CD14-positive monocyte (primary cell): Measurements from ENCODE around the gene ZNF816. TPM values are rescaled to one million over a fixed set of nuclear protein-coding genes. Genes with fewer than 3 reads are reported as not detected.
"Not testable (repeated sequence)": the region's sequence is repeated elsewhere in the genome, so short reads cannot be mapped to it uniquely, and the experiment has no call there.

Experiments used
- DNase-seq, 3 donors: peaks; one replicate each; pipeline ENCODE4 v3.0.0-alpha.2; 2011 to 2022
- H2AFZ ChIP-seq: 2 replicates; pipeline ENCODE4 v1.6.0; 2012; ENCODE audit warnings: mild to moderate bottlenecking, low read depth, low read length, inconsistent platforms; ENCODE audit not compliant: insufficient read depth, poor library complexity, severe bottlenecking
- H3K27ac ChIP-seq, 2 donors: 1 replicate in 1 of 2; 2 replicates in 1 of 2; pipeline ENCODE4 v1.5.1; 2012 to 2013; ENCODE audit warnings: low read length in 2 of 2, control low read depth in 1 of 2, inconsistent platforms in 1 of 2, low read depth in 1 of 2, mild to moderate bottlenecking in 1 of 2
- H3K27me3 ChIP-seq, 2 donors: one replicate each; pipeline versions ENCODE4 v1.6.0 to v1.6.1; 2011 to 2013; ENCODE audit warnings: low read length in 2 of 2; ENCODE audit not compliant: control insufficient read depth in 2 of 2, insufficient read depth in 2 of 2
- H3K36me3 ChIP-seq, 2 donors: replicated peaks in 1 of 2; 1 replicate in 1 of 2; 2 replicates in 1 of 2; pipeline versions ENCODE4 v1.5.1 to v1.6.1; 2012 to 2013; ENCODE audit warnings: low read length in 2 of 2, control low read depth in 1 of 2, inconsistent platforms in 1 of 2, mild to moderate bottlenecking in 1 of 2; ENCODE audit not compliant: insufficient read depth in 2 of 2, control insufficient read depth in 1 of 2
- H3K4me1 ChIP-seq, 2 donors: 1 replicate in 1 of 2; 2 replicates in 1 of 2; pipeline versions ENCODE4 v1.5.1 to v1.6.1; 2012 to 2013; ENCODE audit warnings: low read length in 2 of 2, control low read depth in 1 of 2, inconsistent platforms in 1 of 2, mild to moderate bottlenecking in 1 of 2, moderate library complexity in 1 of 2; ENCODE audit not compliant: insufficient read depth in 2 of 2, control insufficient read depth in 1 of 2
- H3K4me2 ChIP-seq: replicated peaks from 2 replicates; pipeline ENCODE3; 2012; ENCODE audit warnings: low read length, moderate library complexity, mild to moderate bottlenecking; ENCODE audit not compliant: poor library complexity, severe bottlenecking; ENCODE audit errors: extremely low read depth
- H3K4me3 ChIP-seq, 3 experiments: fragments of 200-600 bp in 1 of 3; sonication (generic) in 1 of 3; replicated peaks in 1 of 3; 1 replicate in 2 of 3; 2 replicates in 1 of 3; pipeline ENCODE4 v1.5.1; 2011 to 2013; ENCODE audit warnings: low read length in 3 of 3, mild to moderate bottlenecking in 3 of 3, control low read depth in 2 of 3, low read depth in 2 of 3, inconsistent platforms in 1 of 3, moderate library complexity in 1 of 3
- H3K79me2 ChIP-seq: 2 replicates; pipeline ENCODE4 v1.6.0; 2012; ENCODE audit warnings: mild to moderate bottlenecking, control low read depth, inconsistent platforms, low read length, moderate library complexity; ENCODE audit not compliant: insufficient read depth
- H3K9ac ChIP-seq: 2 replicates; pipeline ENCODE4 v1.6.0; 2017; ENCODE audit warnings: low read length, mild to moderate bottlenecking; ENCODE audit not compliant: insufficient read depth, poor library complexity, severe bottlenecking
- H3K9me3 ChIP-seq, 2 donors: replicated peaks in 1 of 2; 1 replicate in 1 of 2; 2 replicates in 1 of 2; pipeline versions ENCODE4 v1.5.1 to v1.6.1; 2012 to 2013; ENCODE audit warnings: low read length in 2 of 2, control low read depth in 1 of 2; ENCODE audit not compliant: control insufficient read depth in 1 of 2, insufficient read depth in 1 of 2
- H4K20me1 ChIP-seq: 2 replicates; pipeline ENCODE4 v1.6.0; 2012; ENCODE audit warnings: mild to moderate bottlenecking, low read length, control low read depth, moderate library complexity; ENCODE audit not compliant: insufficient read depth
- H3K27ac Mint-ChIP-seq, 7 donors: one replicate each; pipeline ENCODE4 v1.8.0; 2020; ENCODE audit warnings: mild to moderate bottlenecking in 7 of 7, mixed read lengths in 7 of 7, moderate library complexity in 6 of 7, inconsistent platforms in 2 of 7
- H3K27me3 Mint-ChIP-seq, 3 donors: one replicate each; pipeline ENCODE4 v1.8.0; 2021 to 2022; ENCODE audit warnings: low read depth in 3 of 3, mild to moderate bottlenecking in 3 of 3, mixed read lengths in 3 of 3, moderate library complexity in 3 of 3, inconsistent platforms in 1 of 3
- H3K36me3 Mint-ChIP-seq, 2 donors: one replicate each; pipeline ENCODE4 v1.8.0; 2020; ENCODE audit warnings: mixed read lengths in 2 of 2, inconsistent platforms in 1 of 2, mild to moderate bottlenecking in 1 of 2
- H3K4me1 Mint-ChIP-seq: one replicate; pipeline ENCODE4 v1.8.0; 2020; ENCODE audit warnings: mild to moderate bottlenecking, mixed read lengths
- H3K4me3 Mint-ChIP-seq, 2 donors: one replicate each; pipeline ENCODE4 v1.8.0; 2020; ENCODE audit warnings: mild to moderate bottlenecking in 2 of 2, mixed read lengths in 2 of 2, moderate library complexity in 1 of 2
- H3K9me3 Mint-ChIP-seq, 7 donors: one replicate each; pipeline ENCODE4 v1.8.0; 2020 to 2022; ENCODE audit warnings: mixed read lengths in 7 of 7, mild to moderate bottlenecking in 6 of 7, moderate library complexity in 6 of 7, inconsistent platforms in 2 of 7
- WGBS: methylation state at CpG from one replicate; pipeline ENCODE4 v1.1.5; 2013; ENCODE audit warnings: missing lambda C conversion rate; ENCODE audit not compliant: insufficient coverage; 5-methylcytosine and 5-hydroxymethylcytosine counted together
- intact Hi-C, 2 donors: fragments of 100-400 bp; cut with micrococcal nuclease; formaldehyde crosslinking; loops; one replicate each; pipeline versions ENCODE4 v1.15.0 to v1.15.1; 2023
- polyA plus RNA-seq, 3 donors: library from polyadenylated mRNA; depleted of rRNA in 1 of 3; unstranded in 2 of 3; stranded (reverse) in 1 of 3; fragments of 300-500 nt in 2 of 3; fragments of >200 nt in 1 of 3; fragmentation: Illumina TruSeq in 2 of 3; gene quantifications; 1 replicate in 2 of 3; 2 replicates in 1 of 3; pipeline ENCODE4 v1.2.3, GENCODE V29; 2012 to 2021
- TF ChIP-seq, protein P1 (sequence below): fragments of 200-600 bp; IDR thresholded peaks from one replicate; pipeline ENCODE4 v1.8.0; 2022; ENCODE audit warnings: antibody characterized with exemption, mild to moderate bottlenecking

ZNF816 gene
- polyA plus RNA-seq, 3 donors = 1.4 to 4.3 (median 2.0) TPM

DNA sequence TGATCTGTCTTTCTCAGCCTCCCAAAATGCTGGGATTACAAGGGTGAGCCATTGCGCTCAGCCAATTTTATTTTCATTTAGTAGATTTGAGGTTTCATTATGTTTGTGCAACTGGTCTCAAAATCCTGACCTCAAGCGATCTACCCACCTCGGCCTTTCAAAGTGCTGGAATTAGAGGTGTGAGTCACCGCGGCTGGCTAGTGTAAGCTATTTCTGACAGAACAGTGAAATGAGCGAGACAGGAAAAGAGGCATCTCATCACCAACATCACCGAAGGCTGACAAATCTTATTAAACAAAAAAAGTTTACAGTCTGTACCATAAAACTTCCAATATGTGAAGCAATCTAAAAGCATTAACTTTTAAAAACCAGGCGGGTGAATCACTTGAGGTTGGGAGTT lies 27.2 kb downstream of the ZNF816 start:
- Mint-ChIP-seq H3K9me3 (peaks cover 0 to 42% (median 22%) of the 10 kb centered on the region in 7 donors), H3K36me3 (peaks cover 6 to 45% of the 10 kb centered on the region in 2 donors), H3K4me1 (peaks cover 42% of the 10 kb centered on the region), H3K27me3 (peaks cover 0 to 2% (median 0%) of the 10 kb centered on the region in 3 donors), H3K4me3 (no peak overlapping the region), H3K27ac (peak overlapping the region in 1 of 7 donors; percentile 60)
- H3K4me3 ChIP-seq = no peak overlapping the region
- intact Hi-C loops = no loop called here
- peaks cover 61% of the 10 kb centered on the region for H3K79me2 ChIP-seq
- no peak overlapping the region for H3K9ac ChIP-seq
- no peak overlapping the region for H3K4me2 ChIP-seq
- H2AFZ ChIP-seq = no peak overlapping the region
- TF ChIP-seq, protein P1, sequence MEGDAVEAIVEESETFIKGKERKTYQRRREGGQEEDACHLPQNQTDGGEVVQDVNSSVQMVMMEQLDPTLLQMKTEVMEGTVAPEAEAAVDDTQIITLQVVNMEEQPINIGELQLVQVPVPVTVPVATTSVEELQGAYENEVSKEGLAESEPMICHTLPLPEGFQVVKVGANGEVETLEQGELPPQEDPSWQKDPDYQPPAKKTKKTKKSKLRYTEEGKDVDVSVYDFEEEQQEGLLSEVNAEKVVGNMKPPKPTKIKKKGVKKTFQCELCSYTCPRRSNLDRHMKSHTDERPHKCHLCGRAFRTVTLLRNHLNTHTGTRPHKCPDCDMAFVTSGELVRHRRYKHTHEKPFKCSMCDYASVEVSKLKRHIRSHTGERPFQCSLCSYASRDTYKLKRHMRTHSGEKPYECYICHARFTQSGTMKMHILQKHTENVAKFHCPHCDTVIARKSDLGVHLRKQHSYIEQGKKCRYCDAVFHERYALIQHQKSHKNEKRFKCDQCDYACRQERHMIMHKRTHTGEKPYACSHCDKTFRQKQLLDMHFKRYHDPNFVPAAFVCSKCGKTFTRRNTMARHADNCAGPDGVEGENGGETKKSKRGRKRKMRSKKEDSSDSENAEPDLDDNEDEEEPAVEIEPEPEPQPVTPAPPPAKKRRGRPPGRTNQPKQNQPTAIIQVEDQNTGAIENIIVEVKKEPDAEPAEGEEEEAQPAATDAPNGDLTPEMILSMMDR = no peak
- H4K20me1 ChIP-seq = no peaks in the 10 kb centered on the region
- H3K36me3 ChIP-seq = peaks cover 0 to 6% of the 10 kb centered on the region in 2 donors
- no peaks in the 10 kb centered on the region for H3K27me3 ChIP-seq
- peak overlapping the region in 1 of 2 donors; percentile 20 for H3K27ac ChIP-seq
- H3K4me1 ChIP-seq = peaks cover 27 to 36% of the 10 kb centered on the region in 2 donors
- peak; percentile 7 to 20 (median 14) for DNase-seq
- WGBS = 85% methylated on average over 2 of the region's 8 CpGs
- peaks cover 0 to 21% of the 10 kb centered on the region in 2 donors for H3K9me3 ChIP-seq

DNA sequence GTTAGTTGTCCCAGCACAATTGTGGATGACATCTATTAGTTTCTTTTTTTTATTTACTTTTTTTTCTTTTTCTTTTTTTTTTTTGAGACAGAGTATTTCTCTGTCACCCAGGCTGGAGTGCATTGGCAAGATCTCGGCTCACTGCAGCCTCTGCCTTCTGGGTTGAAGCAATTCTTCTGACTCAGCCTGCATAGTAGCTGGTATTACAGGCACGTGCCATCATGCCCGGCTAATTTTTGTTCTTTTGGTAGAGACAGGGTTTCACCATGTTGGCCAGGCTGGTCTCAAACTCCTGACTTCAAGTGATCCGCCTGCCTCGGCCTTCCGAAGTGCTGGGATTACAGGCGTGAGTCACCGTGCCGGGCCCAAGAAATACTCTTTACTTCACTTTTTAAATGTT lies 38.0 kb downstream of the ZNF816 start:
- Histone ChIP-seq H3K4me3 (peak overlapping the region in 1 of 3 experiments; percentile 87), H3K4me2 (peak overlapping the region; percentile 94), H3K27ac (peak overlapping the region in 1 of 2 donors; percentile 83), H3K36me3 (peaks cover 8 to 21% of the 10 kb centered on the region in 2 donors), H3K79me2 (peaks cover 22% of the 10 kb centered on the region), H3K4me1 (peaks cover 24 to 29% of the 10 kb centered on the region in 2 donors)
- H3K9me3 Mint-ChIP-seq, H3K27me3 ChIP-seq, H3K27me3 Mint-ChIP-seq, H3K4me3 Mint-ChIP-seq, H2AFZ ChIP-seq, H3K9ac ChIP-seq, H4K20me1 ChIP-seq, H3K9me3 ChIP-seq: not testable (repeated sequence)
- intact Hi-C loops = loop anchor here in 1 of 2 donors (5.0 to 10.0 kb wide), 2 partner anchors 38 to 270 kb away; partner anchors contain the start of genes ZNF665 and ZNF816
- Mint-ChIP-seq H3K27ac (peak overlapping the region in 6 of 7 donors; percentile 70 to 93 (median 82)), H3K36me3 (peaks cover 23 to 29% of the 10 kb centered on the region in 2 donors), H3K4me1 (peaks cover 34% of the 10 kb centered on the region)
- DNase-seq = peak; percentile 12 to 39 (median 25)
- 27% methylated on average over 1 of the region's 9 CpGs for WGBS
